CD4-positive, alpha-beta T cell treated with Interleukin-2 at 100 ng/mL for 4 hours (primary cell): ENCODE data around the gene ZNF148.

Source experiments
- DNase-seq: peaks from one replicate; pipeline ENCODE4 v3.0.0-alpha.2; 2020; ENCODE audit warnings: low spot score

Gene ZNF148

DNA sequence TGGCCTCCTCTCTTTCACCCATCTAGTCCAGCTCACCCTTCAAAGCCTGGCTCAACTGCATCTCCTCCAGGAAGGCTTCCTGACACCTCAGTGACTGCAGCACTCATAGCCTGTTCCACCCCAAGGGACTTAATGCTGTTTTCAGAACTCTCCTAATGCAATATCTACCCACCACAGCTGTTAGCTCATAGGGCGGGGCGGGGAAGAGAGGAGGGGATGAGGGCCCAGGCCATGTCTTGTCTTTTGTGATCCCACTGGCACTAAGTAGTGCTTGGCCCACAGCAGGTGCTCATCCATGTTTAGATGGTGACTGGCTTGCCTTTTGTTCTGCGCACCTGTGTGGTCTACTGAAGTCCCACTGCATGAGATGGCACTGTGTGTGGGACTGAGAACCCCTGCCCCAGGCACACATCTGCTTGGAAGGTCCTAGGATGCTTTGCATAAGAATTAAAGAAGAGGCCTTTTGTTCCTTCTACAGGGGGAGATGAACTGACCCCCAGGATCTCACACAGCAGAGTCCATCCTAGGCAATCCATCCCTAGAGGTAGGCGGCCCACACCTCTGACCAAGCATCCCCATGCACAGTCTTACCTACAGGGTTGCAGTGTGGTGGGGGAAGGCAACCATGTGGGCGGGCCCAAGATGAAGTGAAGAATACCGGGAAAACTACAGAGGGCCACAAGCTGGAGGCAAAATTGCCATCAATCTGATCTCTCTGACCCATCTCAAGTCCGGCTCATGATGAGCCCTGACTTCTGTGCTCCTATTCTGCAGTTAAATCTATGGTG, 185.6 kb downstream of the ZNF148 start:
- DNase-seq, result no peak

DNA sequence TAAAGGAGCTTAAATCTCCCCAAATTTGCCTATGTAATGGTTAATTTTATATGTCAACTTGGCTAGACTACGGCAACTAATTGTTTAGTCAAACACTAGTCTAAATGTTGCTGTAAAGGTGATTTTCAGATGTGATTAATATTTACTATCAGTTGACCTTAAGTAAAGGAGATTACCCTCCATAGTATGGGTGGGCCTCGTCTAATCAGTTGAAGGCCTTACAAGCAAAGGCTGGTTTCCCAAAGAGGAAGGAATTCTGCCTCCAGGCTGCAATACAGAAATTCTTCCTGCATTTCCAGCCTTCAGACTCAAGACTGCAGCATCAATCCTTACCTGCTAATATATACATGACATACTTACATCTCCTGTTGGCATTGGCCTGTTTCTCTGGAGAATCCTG, 186.2 kb downstream of the ZNF148 start:
- DNase-seq, result no peak

DNA sequence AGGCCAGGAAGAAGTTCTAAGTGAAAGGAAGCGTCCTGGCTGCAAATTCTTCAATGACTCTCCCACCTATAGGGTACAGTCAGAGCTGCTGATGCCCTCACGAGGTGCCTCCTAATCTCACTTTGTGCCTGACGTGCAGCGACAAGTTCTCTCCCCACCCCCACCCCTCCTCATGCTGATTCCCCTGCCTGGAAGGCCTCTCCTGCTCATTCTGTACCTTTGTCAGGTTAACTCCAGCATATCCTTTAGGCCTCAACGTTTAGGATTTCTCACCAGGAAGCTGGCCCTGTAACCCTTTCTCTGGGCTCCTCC, 187.6 kb downstream of the ZNF148 start:
- DNase-seq, result no peak

DNA sequence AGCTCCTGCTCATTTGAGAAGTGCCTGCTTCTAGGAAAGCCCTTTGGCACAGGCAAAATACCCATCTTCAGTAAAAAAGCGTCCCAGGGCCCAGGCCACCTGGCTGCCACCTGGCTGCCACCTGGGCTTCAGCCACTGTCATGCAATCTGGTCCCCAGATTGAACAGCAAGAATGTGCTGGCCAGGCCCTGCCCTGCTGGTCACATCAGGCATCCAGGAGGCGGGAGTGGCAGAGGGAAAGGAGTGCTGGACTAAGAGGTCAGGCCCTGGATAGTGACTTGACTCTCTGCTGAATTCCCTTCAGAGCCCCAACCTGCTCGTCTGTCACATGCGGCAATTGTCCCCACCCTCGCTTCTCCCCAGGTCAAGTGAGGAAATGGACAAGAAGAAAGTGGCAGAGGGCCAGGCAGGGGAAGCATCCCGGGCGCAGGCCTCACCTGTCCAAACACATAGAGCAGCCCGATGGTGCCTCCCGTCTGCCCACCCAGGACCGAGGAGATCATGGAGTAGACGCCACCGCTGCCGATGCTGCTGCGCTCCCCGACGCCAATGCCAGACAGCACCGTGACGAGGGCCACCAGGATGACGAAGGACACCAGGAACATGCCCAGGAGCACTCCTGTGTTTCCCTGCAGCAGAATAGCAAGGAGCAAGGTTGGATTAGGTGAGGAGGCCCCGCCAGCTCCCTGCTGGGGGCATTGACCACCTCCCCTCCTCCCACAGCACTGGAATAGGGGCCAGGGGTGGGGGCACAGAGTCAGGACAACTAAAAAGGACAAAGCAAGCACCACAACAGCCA, 188.1 kb downstream of the ZNF148 start:
- no peak for DNase-seq

DNA sequence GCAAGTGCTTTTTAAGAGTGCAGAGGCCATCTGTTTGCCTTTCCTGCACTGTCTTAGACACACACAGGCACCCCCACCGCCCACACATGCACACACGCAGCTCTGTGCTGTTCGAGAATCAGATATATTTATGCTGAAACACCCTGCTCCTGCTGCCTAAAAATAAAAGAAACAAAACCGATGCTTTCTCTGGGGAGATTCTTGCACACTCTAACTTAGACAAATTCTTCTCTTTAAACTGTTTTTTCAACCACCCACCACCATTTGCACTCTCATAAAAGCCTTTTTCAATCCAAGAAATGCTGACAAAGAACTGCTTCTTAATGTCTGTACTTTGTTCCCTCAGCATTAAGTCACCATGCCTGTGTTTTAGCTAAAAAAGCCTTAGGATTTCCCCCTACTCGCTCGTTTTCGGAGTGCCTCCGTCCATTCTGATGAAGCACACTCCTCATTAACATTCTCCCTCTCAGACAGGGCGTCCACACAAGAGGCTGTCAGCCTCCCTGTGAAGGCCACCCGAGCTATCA, 188.8 kb downstream of the ZNF148 start:
- DNase-seq, result no peak

- no peak for DNase-seq
Observed at GRCh38 chr3:125185805-125186204, 189.3 kb downstream of the ZNF148 start.

DNA sequence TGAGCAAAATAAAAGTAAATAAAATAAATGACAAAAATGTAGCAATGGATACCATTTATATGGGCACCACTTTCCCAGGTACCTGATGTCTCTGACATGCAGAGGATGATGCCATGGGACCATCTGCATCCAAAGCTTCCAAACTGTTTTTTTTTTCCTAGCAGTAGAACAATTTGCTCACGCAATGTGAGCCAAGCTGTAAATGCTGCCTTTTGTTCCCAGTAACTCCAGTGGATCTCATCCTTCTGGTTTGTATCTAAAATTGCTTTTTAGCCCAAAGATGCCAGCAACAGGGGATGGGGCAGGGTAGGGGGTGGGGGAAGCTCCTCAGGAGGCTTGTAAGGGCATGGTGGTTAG, 195.3 kb downstream of the ZNF148 start:
- no peak for DNase-seq

DNA sequence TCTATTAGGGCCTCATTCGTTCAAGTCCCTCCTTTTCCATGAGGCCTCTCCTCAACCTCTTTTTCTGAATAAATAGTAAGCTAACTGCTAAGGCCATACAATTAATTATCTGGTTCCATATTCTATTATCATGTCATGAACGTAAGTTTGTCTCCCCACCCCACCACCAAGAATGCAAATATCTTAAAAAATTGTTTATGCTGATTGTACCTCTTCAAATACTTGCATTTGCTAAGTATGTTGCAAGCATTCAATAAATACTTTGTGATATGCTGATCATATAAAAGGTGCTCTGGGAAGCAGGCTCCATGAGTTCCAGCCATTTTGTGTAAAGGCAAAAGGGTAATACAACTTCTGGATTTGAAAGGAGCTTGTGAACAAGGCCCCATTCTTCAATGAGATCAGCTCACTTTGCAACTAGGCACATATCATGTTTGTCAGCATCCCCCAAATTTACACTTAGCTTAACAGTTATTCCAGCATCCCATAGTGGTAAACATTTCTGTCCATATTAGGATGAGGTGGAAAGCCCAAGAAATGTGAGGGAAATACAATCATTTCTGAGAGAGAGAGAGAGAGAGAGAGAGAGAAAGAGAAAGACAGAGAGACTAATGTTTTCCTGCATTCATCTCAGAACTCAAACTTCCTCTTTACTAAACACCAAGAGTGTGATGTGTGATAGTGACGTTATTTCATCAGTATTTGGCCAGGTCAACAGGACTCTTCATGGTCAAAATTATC, 195.8 kb downstream of the ZNF148 start:
- DNase-seq, result no peak

- no peak for DNase-seq
Observed at GRCh38 chr3:125177746-125178145, 197.4 kb downstream of the ZNF148 start.
